HG02852 (cell line): ENCODE data around the gene KIAA1755.

Experiments used
- ATAC-seq: cut with Tn5 transposase; IDR thresholded peaks from one replicate; pipeline ENCODE4 v1.9.1; 2021; ENCODE audit warnings: mild to moderate bottlenecking, moderate library complexity; ENCODE audit not compliant: unreplicated experiment

Gene KIAA1755

DNA sequence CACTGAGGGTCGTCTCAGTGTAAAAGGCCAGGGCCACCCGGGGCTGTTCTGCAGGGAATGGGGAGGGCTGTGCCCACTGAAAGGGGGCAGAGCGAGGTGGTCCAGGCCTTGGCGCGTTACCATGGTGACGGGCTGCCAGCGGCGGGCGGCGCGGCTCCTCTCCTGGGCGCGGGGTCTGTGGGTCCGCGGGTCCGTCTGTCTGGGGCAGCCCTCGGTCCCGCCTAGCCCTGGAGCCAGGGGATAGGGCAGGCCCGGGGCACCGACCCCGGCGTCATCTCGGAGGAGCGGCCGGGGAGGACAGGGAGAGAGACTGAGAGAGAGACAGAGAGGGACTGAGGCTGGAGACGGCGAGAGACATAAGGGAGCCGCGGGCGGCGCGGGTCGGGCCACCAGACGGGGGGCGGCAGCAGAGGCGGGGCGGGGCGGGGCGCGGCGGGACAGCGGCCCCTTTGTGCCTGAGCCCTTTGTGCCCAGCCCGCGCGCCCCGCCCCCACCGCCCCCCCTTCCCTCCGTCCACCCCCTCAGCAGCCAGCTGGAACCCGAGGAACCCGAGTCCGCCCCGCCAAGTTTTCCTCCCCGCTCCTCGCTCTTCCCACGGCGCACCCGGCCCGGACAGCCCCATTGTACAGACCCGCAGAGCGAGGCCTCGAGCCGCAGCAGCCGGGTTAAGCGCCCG lies at the start of gene KIAA1755:
TSS of gene KIAA1755 (minus strand) at position 358 of the 676 bp plus-strand sequence. CDS start at position 123, 235 bp downstream.
- no peak for ATAC-seq

DNA sequence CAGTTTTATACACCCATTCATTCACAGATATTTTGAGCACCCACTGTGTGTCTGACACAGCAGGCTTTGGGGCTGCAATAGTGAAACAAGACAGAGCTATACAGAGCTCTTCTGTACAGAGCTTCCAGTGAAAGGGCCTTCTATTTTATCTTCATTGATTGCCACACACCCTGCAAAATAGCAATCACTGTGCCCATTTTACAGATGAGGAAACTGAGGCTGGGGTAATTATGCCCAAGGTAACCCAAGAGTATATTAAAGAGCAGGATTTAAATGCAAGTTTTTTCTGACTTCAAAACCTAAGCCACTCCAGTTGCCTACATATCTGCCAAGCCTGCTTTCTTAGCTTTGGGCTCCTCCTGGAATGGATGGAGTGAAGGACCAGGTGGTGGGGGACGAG lies 47.9 kb upstream of the KIAA1755 start:
- no peak for ATAC-seq

GRCh38 chr20:38308047-38308438 lies 47.5 kb upstream of the KIAA1755 start:
- no peak for ATAC-seq

DNA sequence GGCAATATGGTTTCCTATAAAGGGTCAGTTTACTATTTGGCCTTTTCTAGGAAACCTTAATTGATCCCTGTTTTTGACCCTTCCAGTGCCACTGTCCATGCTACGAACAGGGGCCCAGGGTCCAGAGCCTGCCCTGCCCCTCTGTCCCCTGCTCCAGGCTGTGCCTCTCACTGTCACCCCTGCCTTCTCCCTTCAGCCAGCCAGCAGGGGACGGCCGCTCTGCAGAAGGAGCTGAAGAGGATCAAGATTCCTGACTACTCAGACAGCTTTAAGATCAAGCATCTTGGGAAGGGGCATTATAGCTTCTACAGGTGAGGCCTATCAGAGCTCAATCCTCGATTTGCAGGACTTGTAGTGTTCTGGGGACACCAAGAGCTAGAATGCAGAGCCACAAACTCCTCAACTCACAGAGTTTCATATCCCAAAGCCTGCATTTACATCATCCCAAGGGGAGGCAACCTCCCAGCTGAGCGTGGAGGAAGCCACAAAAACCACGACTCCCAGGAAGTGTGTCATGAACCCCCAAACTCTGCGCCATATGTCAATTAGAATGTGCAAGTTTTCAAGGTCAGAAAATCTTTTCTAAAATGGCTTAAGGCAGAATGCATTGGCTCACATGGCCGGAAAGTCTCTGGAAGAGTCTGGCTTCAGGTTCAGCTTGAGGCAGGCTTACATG lies 47.0 kb upstream of the KIAA1755 start:
- no peak for ATAC-seq

DNA sequence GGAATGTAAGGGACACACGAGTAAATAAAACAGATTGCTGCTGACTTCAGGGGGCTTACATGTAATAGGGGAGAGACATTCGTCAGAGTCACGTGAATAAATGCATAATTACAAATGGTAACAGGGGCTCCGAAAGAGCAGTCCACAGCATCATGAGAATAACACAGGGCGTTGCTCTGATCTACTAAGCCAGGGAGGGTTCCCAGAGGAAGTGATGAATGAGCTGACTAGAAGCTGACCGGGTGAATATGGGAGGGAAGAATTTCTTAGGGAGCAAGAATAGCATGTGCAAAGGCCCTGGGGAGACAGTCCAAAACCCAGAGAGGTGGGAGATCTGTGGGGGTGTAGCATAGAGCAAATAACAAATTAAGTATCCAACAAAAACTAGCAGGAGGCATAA lies 45.8 kb upstream of the KIAA1755 start:
- no peak for ATAC-seq

GRCh38 chr20:38305541-38305940 lies 45.0 kb upstream of the KIAA1755 start:
- ATAC-seq, result no peak

DNA sequence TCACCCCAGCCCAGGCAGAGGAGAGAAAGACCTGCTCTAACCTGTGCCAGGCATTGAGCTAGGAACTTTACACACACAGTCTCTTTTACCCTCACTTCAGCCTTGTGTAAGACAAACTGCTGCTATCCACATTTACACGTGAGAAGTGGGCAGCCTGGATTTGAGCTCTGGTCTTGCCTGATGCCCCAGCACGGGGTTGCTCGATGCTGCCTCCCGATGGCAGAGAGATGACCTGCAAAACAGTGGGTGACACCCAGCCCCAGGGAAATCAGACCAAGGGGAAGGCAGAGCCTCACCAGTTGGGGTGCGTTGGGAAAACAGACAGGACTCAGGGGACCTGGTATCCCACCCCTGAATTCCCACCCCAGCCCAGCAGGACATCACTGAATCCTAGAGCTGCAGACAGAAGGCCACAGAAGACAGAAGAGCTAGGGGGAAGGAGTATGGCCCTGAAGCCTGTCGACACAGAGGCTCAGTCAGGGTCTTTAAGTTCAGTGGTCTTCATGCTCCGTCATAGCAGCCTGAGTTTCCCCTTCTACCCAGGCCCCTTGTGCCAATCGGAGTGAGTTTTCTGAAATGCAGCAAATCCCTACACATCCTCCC lies 44.4 kb upstream of the KIAA1755 start:
- ATAC-seq, result no peak

DNA sequence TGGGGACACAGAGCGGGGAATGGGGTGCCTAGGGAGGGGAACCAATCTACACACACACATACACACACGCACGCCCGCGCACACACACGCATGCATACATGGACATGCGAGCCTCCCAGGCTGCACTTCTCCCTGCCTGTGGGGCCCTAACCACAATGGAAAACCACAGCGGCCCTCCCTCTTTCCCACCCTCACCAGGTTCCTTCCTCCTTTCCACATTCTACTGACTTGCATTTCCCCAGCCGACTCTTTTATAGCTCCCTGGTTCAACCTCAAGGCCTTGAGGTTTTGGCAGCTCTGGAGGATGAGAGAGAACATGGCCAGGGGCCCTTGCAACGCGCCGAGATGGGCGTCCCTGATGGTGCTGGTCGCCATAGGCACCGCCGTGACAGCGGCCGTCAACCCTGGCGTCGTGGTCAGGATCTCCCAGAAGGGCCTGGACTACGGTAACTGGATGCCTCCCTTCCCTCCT lies 43.4 kb upstream of the KIAA1755 start, which contains the start of gene BPI:
TSS of gene BPI (plus strand) at position 249 of the 472 bp plus-strand sequence. CDS start at position 317, 68 bp downstream.
- no peak for ATAC-seq

GRCh38 chr20:38302786-38303185 lies 42.3 kb upstream of the KIAA1755 start:
- no peak for ATAC-seq

DNA sequence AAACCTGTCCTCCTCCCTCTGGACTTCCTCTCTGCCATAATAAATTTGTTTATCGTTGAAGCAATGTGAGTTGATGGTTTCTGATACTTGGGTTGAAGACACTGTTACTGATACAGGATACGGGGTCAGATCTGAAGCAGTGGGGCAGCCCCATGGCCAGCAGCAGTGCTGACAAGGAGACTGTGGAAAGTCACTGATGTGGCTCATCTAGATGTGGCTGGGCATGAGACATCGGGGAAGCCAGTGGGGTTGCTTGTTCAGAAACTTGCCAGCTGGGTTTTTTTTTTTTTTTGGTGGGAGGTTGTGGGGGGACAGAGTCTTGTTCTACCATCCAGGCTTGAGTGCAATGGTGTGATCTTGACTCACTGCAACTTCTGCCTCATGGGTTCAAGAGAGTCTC lies 40.8 kb upstream of the KIAA1755 start:
- no peak for ATAC-seq

DNA sequence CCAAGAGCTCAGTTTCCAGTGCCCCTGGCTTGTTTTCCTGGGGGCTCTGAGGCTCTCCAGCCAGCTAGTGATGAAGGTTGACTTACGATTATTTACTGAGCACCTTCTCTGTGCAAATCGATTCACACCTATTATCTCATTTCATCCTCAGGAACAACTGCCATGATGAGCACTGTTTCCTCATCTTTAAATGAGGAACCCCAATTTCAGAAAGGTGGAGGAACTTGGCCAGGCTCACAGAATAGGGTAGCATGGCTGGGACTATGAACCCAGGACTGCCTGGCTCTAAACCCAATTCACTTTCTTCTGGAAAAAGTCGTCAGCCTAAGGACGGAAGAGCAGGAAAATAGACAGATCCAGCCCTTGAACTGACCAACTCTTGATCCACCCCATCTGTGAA lies 39.9 kb upstream of the KIAA1755 start:
- ATAC-seq, result no peak

GRCh38 chr20:38299963-38300362 lies 39.4 kb upstream of the KIAA1755 start:
- ATAC-seq, result no peak

DNA sequence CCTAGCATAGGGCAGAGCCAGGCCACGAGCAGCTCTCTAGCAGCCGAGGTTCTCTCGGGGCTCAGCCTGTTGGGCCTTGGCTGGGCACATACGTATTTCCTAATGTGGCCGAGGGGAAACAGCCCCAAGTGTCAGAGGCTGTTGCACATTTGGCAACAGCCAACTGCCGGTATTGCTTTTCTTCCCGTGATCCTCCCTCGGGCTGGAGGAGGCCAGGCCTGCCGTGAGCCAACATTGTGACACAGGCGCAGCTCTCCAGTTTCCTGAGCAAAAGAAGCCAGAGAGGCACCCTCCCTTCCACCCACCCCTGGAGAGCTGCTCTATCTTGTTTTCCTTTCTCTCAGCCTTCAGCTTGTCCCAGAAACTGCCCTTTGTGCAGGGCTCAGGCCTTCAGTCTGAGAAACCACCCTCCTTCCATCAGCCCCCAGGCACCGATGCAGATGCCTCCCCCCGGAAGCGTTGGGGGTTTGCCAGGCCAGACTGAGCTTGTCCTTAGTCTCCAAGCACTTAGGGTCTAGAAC lies 38.3 kb upstream of the KIAA1755 start:
- ATAC-seq, result no peak

DNA sequence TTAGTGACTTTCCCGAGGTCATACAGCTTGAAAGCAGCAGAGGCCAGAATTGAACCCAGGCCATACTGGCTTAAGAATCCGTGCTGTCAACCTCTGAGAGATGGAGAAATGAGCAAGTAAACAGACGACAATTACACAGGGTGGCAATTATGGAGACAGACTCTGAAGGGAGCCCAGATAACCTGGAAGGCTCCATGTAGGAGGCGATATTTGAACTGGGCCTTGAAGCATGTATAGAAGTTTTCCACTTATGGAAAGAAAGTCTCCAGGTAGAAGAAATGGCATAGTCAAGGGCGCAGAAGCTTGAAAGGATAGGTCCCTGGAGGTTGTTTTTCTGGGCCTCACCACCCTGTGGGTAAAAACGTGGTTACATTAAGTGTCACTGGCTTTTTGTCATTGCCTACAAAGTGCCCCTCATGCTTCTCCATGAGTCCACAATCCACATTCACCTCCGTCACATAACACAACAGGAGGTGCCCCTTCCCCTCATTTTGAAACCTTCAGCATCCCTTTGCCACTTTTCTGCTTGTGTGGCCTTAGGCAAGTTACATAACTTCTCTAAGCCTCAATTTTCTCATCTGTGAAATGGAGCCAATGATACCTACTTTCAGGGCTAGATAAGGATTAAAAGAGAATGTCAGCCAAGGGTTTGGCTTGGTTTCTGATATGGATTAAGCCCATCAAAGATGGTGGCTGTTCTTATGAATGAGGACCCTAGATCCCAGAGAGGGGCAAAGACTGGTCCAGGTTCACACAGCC lies 37.6 kb upstream of the KIAA1755 start:
- no peak for ATAC-seq

GRCh38 chr20:38296433-38296832 lies 35.9 kb upstream of the KIAA1755 start:
- no peak for ATAC-seq

DNA sequence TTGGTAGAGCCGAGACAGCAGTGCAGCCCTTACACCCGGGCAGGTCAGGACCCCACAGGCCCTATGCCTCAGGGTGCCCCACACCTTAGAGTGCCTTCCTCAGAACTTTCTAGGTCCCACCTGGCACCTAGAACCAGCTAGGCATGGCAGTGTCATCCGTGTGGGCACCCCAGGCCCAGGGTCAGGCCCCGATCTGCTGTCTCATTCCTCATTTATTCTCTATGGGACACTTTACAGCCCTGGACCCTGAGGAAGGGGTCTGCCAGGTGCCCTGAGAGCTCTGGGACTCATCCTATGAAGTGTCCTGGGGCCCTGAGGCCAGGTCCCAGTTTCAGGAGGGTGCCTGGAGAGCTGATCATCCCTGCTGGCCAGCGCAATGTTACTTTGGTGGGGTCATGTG lies 35.3 kb upstream of the KIAA1755 start:
- no peak for ATAC-seq

DNA sequence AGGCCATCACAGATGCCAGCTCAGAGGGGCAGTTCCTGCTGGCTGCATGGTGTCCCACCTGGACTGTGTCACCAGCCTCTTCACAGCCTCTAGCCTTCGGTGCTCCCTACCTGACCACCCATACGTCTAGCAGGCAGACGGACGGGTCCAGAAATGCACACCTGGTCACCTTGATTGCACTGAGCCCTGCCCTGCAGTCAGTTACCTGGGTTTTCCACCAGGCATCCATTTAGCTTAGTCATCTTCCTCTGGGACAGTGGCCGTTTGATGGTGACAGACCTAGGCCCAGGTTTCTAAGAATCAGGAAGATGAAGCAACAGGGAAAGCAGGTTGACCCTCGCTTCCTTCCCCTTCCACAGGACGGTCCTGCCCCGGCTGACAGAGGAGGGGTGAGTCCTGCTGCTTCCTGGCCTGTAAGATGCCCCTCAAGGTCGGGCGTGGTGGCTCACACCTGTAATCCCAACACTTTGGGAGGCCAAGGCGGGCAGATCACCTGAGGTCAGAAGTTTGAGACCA lies 33.6 kb upstream of the KIAA1755 start:
- ATAC-seq, result no peak

GRCh38 chr20:38293491-38294065 lies 33.0 kb upstream of the KIAA1755 start:
- no peak for ATAC-seq

DNA sequence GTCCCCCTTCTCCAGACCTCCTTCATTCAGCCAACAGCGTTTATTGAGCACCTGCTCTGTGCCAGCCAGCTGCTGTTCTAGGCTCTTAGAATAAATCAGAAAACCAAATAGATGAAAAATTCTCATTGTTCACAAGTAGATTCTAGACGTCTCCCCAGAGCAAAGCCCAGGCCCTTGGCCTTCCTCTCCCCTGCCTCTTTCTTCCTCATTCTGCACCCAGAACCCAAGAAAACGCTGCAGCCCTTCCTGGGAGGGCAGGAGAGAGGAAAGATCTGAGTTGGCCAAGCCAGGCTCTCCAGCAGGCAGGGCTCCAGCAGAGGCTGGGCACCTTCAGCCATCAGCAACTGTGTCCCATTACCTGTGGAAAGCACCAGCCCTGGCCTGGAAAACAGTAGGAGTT lies 31.4 kb upstream of the KIAA1755 start:
- no peak for ATAC-seq
